ENCODE measurements around the gene NPAS3. TPM values are rescaled to one million over a fixed set of nuclear protein-coding genes. Genes with fewer than 3 reads are reported as not detected.

Gene NPAS3
- total and polyA plus RNA-seq, 8 donors = 0.23 to 2.8 (median 1.4) TPM

DNA sequence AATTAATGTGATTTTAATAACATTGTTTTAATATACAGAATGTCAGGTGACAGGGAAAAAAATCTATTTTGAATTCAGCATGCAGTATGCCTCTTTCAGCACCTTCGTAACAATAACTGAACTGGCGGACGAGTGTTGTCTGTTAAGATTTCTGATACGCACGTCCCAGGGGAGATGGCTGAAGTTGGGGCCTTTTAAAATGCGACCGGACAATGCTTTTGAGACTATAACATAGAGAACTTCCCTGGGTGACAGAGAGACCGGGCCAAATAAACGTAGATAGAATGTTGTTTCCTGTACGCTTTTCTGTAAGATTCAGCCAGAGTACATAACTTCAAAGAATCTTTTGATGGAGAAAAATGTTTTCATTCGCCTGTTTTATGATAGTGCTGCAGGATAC, 772.5 kb downstream of the NPAS3 start:
- FAIRE-seq = no peak
- intact Hi-C loops (cut with DNase I) = no loop called here
- Histone ChIP-seq H3K9me3 (no peaks in the 10 kb centered on the region), H3K27me3 (no peaks in the 10 kb centered on the region), H3K4me3 (no peak overlapping the region), H3K36me3 (no peaks in the 10 kb centered on the region), H3K4me1 (no peaks in the 10 kb centered on the region), H3K27ac (no peak overlapping the region)
- 71 to 73% methylated on average over 11 of the region's 11 CpGs for WGBS, 2 donors
- no peak for ATAC-seq
- no peak for DNase-seq
- TF ChIP-seq, protein P1, sequence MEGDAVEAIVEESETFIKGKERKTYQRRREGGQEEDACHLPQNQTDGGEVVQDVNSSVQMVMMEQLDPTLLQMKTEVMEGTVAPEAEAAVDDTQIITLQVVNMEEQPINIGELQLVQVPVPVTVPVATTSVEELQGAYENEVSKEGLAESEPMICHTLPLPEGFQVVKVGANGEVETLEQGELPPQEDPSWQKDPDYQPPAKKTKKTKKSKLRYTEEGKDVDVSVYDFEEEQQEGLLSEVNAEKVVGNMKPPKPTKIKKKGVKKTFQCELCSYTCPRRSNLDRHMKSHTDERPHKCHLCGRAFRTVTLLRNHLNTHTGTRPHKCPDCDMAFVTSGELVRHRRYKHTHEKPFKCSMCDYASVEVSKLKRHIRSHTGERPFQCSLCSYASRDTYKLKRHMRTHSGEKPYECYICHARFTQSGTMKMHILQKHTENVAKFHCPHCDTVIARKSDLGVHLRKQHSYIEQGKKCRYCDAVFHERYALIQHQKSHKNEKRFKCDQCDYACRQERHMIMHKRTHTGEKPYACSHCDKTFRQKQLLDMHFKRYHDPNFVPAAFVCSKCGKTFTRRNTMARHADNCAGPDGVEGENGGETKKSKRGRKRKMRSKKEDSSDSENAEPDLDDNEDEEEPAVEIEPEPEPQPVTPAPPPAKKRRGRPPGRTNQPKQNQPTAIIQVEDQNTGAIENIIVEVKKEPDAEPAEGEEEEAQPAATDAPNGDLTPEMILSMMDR (IDR thresholded peaks at IDR 0.05) = no peak

DNA sequence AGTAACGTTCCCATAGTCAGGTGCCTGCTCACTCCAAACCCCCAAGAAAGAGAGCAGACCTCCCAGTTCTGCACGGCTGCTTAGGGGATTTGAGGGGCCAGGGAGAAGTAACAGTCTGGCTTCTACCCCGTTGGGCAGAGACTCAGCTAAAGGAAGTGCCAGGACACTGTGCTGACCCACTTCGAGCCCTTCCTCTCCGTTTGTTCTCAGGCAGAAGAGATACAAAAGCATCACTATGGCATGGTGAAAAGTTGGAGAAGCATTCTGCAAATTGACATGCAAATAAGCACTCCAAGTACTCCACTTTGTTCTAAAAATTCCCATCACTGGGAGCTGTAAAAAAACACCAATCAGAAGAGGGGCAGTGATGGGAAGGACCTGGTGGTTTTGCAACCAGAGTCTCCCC, 773.1 kb downstream of the NPAS3 start:
- TF ChIP-seq, protein P1 (IDR thresholded peaks at IDR 0.05) = no peak
- no peak for DNase-seq
- Histone ChIP-seq H3K9me3 (no peaks in the 10 kb centered on the region), H3K4me3 (no peak overlapping the region), H3K27me3 (no peaks in the 10 kb centered on the region), H3K36me3 (no peaks in the 10 kb centered on the region), H3K27ac (no peak overlapping the region), H3K4me1 (no peaks in the 10 kb centered on the region)
- no peak for FAIRE-seq
- intact Hi-C loops (cut with DNase I) = no loop called here
- 59 to 61% methylated on average over 5 of the region's 5 CpGs for WGBS, 2 donors
- no peak for ATAC-seq

DNA sequence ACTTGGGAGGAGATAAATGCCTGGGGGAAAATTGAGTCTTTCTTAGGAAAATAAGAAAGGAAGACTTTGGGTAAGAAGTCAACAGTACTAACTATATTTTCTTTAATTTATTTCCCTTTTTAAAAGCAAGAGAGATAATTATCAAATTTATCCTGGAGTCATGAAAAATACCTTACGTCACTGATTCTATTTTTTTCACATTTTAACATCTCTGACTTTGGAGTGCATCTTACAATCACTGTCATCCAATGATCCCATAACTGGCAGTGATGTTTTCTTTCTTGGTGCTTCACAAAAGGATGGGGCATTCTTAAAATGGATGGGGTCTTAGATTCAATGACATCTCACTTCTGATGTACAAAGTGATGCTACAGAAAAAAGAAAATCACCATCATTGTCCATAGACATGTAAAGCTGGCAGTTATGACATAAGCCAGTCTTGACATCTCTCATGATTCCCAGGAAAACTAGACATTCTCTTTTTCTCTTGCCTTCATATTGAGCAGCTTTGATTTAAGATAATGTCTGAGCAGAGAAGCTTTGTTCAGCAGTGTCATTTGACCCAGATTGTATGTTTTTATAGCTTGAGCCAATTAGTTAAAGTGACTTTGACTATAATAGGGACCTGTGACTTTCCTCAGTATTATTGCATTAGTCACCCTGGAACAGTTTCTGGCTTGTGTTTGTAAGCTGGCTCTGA, 776.0 kb downstream of the NPAS3 start:
- Histone ChIP-seq H3K27ac (no peak overlapping the region), H3K9me3 (no peaks in the 10 kb centered on the region), H3K4me1 (no peaks in the 10 kb centered on the region), H3K4me3 (no peak overlapping the region), H3K27me3 (no peaks in the 10 kb centered on the region), H3K36me3 (no peaks in the 10 kb centered on the region)
- ATAC-seq (no peak), DNase-seq (no peak), FAIRE-seq (no peak)
- WGBS, 2 donors = 82 to 89% methylated on average over 1 of the region's 1 CpG
- intact Hi-C loops (cut with DNase I) = no loop called here
- TF ChIP-seq, protein P1 (IDR thresholded peaks at IDR 0.05) = no peak

DNA sequence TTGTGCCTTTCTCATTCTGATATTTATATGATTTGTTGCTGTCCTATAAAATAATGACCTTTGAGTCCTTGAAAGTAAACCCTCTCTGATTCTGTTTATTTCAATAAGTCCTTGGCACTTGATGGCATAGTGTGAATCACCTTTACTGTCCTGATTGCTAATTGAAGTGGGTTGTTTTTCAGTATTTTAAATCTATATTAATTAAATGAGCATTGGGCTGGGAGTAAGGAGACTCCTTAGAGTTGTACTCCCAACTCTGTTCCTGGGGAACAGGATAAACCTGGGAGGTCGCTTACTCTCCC, 776.5 kb downstream of the NPAS3 start:
- ATAC-seq = no peak
- no peak for FAIRE-seq
- DNase-seq = no peak
- no peaks in the 10 kb centered on the region for H3K4me1 ChIP-seq
- no peaks in the 10 kb centered on the region for H3K27me3 ChIP-seq
- no peak overlapping the region for H3K4me3 ChIP-seq
- no peak overlapping the region for H3K27ac ChIP-seq
- intact Hi-C loops (cut with DNase I) = no loop called here
- 78 to 80% methylated on average over 1 of the region's 1 CpG for WGBS, 2 donors
- no peaks in the 10 kb centered on the region for H3K36me3 ChIP-seq
- TF ChIP-seq, protein P1 (IDR thresholded peaks at IDR 0.05) = no peak
- no peaks in the 10 kb centered on the region for H3K9me3 ChIP-seq

DNA sequence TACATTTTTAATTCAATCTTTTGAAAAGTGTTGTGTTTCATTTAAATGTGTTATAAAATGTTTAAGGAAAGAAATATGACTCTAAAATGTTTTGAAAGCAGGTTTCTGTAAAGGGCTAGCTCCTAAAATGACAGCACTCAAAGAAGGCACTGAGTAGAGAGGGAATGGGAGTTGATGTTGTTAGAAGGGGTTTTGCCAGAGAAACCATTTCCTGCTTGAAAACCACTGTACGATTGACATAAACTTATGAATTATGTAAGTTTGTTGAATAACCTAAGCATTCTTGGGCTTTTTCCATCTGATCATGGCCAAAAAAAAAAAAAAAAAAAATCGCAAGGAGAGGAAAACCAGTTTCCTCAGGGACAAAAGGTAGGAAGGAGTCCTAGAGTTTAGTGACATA, 778.2 kb downstream of the NPAS3 start:
- ATAC-seq (no peak), DNase-seq (no peak), FAIRE-seq (no peak)
- no peak overlapping the region for H3K27ac ChIP-seq
- H3K4me3 ChIP-seq = no peak overlapping the region
- no peaks in the 10 kb centered on the region for H3K4me1 ChIP-seq
- 56% methylated on average over 2 of the region's 2 CpGs for WGBS, 2 donors
- no peaks in the 10 kb centered on the region for H3K9me3 ChIP-seq
- TF ChIP-seq, protein P1 (IDR thresholded peaks at IDR 0.05) = no peak
- H3K36me3 ChIP-seq = no peaks in the 10 kb centered on the region
- H3K27me3 ChIP-seq = no peaks in the 10 kb centered on the region
- intact Hi-C loops (cut with DNase I) = no loop called here

Measured in pancreas (tissue), 10 donors.